Esophagus squamous epithelium (tissue), 4 donors: Measurements from ENCODE around the gene GPR78.

Experiments used
- POLR2A ChIP-seq, 4 donors: fragments of 450-650 bp; IDR thresholded peaks; one replicate each; pipeline ENCODE4 v1.6.1; 2017; ENCODE audit warnings: antibody characterized with exemption in 4 of 4, mild to moderate bottlenecking in 4 of 4, moderate library complexity in 3 of 4
- TF ChIP-seq, protein P1 (sequence below), 6 experiments: fragments of 450-650 bp in 4 of 6; fragments of 200-600 bp in 2 of 6; sonication (generic) in 2 of 6; IDR thresholded peaks; one replicate each; pipeline ENCODE4 v1.5.1; 2016 to 2019; ENCODE audit warnings: antibody characterized with exemption in 6 of 6, mild to moderate bottlenecking in 4 of 6, moderate library complexity in 4 of 6

DNA sequence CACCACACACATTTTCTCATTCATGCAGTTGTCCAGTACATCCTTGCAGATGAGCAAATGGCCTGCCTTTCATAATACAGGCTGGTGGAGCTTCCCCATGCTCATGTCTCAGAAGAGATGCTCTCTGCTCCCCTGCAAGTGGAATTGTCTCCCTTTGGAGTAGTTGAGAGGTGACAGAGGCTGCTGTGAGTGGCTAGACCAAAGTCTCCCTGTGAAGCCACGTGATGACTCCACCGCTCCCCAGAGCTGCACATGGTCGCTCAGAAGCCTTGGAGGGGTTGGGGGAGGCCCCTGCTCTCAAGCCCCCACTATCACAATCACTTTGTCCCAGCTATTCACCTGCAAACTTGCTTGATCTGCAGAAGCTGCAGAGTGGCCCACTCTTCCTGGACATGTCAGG lies 1.5 kb upstream of the GPR78 start:
- TF ChIP-seq, protein P1, sequence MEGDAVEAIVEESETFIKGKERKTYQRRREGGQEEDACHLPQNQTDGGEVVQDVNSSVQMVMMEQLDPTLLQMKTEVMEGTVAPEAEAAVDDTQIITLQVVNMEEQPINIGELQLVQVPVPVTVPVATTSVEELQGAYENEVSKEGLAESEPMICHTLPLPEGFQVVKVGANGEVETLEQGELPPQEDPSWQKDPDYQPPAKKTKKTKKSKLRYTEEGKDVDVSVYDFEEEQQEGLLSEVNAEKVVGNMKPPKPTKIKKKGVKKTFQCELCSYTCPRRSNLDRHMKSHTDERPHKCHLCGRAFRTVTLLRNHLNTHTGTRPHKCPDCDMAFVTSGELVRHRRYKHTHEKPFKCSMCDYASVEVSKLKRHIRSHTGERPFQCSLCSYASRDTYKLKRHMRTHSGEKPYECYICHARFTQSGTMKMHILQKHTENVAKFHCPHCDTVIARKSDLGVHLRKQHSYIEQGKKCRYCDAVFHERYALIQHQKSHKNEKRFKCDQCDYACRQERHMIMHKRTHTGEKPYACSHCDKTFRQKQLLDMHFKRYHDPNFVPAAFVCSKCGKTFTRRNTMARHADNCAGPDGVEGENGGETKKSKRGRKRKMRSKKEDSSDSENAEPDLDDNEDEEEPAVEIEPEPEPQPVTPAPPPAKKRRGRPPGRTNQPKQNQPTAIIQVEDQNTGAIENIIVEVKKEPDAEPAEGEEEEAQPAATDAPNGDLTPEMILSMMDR (IDR thresholded peaks at IDR 0.05), result no peak
- no peak for TF ChIP-seq POLR2A (IDR thresholded peaks at IDR 0.05)
